ENCODE measurements around the gene EIF4G3.

The EIF4G3 gene

DNA sequence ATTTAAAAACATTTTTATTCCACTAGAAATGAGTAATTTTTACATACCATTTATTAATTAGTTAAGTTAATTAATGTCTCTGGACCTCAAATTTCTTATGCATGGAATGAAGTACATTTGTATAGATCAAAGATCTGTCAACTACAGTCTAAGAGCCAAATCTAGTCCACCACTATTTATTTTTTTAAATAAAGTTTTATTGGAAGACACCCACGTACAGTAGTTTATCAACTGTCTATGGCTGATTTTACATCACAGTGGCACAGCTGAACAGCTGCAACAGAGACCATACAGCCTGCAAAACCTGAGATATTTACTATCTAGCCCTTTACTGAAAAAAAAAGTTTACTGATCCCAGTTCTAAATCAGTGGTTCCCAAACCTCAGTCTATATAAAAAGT is 201.0 kb downstream of the EIF4G3 start:
- no peak overlapping the region for H3K27ac ChIP-seq (ENCODE audit: low read depth, low read length, severe bottlenecking)
- 100% methylated on average over 1 of the region's 1 CpG; no CpG with 5 or more reads in 1 of the 2 experiments for WGBS, 2 experiments (ENCODE audit: insufficient coverage in 2 of 2)
- no peaks in the 10 kb centered on the region for H3K9me3 ChIP-seq (ENCODE audit: control insufficient read depth, low read length)
- H3K4me3 ChIP-seq (ENCODE audit: extremely low read depth, insufficient read depth, low read length, poor library complexity, severe bottlenecking): no peak overlapping the region
- peaks cover 10% of the 10 kb centered on the region for H3K4me1 ChIP-seq (ENCODE audit: control insufficient read depth, insufficient read depth, low read length, poor library complexity, severe bottlenecking)
- H3K36me3 ChIP-seq (ENCODE audit: control insufficient read depth, insufficient read depth, low read length): peaks cover 25% of the 10 kb centered on the region

DNA sequence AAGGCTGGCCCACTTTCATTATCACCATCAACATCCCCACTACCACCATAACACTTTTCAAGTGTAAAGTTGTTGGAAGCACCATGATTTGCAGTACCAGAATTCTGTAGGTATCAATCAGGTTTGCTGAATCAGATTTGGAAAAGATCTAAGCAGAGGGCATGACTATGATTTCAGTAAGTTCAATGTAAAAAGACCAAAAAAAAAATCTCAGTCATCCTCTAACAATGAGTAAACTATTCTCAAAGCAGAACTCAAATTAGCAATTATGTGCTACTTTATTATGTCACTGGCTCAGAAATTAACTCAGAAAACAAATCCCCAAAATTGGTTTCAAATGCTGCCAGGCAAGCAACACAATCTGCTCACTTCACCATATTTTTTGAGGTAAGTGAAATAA is 201.7 kb downstream of the EIF4G3 start:
- Histone ChIP-seq H3K4me1 (ENCODE audit: control insufficient read depth, insufficient read depth, low read length, poor library complexity, severe bottlenecking) (peaks cover 10% of the 10 kb centered on the region), H3K36me3 (ENCODE audit: control insufficient read depth, insufficient read depth, low read length) (peaks cover 23% of the 10 kb centered on the region), H3K9me3 (ENCODE audit: control insufficient read depth, low read length) (no peaks in the 10 kb centered on the region), H3K27ac (ENCODE audit: low read depth, low read length, severe bottlenecking) (no peak overlapping the region), H3K4me3 (ENCODE audit: extremely low read depth, insufficient read depth, low read length, poor library complexity, severe bottlenecking) (no peak overlapping the region)

DNA sequence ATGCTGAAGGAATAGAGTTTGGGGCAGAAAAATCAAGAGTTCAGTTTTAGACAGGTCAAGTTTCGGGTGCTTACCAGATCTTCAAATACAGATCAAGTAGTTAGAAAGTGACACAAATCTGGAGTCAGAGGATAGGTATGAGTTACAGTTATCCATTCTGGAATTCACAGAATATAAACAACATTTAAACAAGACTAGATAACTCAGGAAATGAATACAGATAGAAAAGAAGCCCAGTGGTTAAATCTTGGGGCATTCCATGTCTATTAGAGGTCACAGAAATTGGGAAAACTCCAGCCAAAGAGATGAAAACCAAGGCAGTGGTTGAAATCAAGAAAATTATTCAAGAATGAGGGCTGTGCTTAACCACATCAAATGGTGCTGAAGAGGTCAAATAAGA is 202.6 kb downstream of the EIF4G3 start:
- 100% methylated on average over 1 of the region's 1 CpG; no CpG with 5 or more reads in 1 of the 2 experiments for WGBS, 2 experiments (ENCODE audit: insufficient coverage in 2 of 2)
- H3K4me1 ChIP-seq (ENCODE audit: control insufficient read depth, insufficient read depth, low read length, poor library complexity, severe bottlenecking): peaks cover 10% of the 10 kb centered on the region
- H3K27ac ChIP-seq (ENCODE audit: low read depth, low read length, severe bottlenecking): peak overlapping the region; percentile 30
- H3K36me3 ChIP-seq (ENCODE audit: control insufficient read depth, insufficient read depth, low read length): peaks cover 32% of the 10 kb centered on the region
- no peaks in the 10 kb centered on the region for H3K9me3 ChIP-seq (ENCODE audit: control insufficient read depth, low read length)
- H3K4me3 ChIP-seq (ENCODE audit: extremely low read depth, insufficient read depth, low read length, poor library complexity, severe bottlenecking): no peak overlapping the region

DNA sequence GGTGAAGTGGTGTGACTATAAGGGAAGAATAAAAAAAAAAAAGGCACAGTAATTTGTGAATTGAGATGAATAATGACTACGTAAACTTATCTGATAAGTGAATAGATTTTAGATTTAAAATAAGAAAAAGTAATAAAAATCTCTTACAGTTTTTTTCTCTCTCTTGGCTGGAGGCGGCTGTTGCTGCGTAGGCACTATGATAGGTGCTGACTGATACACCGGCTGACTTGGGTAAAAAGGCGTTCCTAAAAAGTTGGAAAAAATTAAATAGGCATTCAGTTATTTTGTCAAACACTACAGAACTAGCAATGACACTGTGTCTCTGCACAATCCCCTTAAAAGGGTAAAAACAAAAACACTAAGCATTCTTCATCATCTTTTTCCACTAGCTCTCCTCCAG is 203.8 kb downstream of the EIF4G3 start:
- Histone ChIP-seq H3K4me3 (ENCODE audit: extremely low read depth, insufficient read depth, low read length, poor library complexity, severe bottlenecking) (no peak overlapping the region), H3K27ac (ENCODE audit: low read depth, low read length, severe bottlenecking) (no peak overlapping the region), H3K4me1 (ENCODE audit: control insufficient read depth, insufficient read depth, low read length, poor library complexity, severe bottlenecking) (peaks cover 10% of the 10 kb centered on the region), H3K36me3 (ENCODE audit: control insufficient read depth, insufficient read depth, low read length) (peaks cover 42% of the 10 kb centered on the region), H3K9me3 (ENCODE audit: control insufficient read depth, low read length) (no peaks in the 10 kb centered on the region)
- WGBS, 2 experiments (ENCODE audit: insufficient coverage in 2 of 2): 100% methylated on average over 1 of the region's 5 CpGs; no CpG with 5 or more reads in 1 of the 2 experiments

DNA sequence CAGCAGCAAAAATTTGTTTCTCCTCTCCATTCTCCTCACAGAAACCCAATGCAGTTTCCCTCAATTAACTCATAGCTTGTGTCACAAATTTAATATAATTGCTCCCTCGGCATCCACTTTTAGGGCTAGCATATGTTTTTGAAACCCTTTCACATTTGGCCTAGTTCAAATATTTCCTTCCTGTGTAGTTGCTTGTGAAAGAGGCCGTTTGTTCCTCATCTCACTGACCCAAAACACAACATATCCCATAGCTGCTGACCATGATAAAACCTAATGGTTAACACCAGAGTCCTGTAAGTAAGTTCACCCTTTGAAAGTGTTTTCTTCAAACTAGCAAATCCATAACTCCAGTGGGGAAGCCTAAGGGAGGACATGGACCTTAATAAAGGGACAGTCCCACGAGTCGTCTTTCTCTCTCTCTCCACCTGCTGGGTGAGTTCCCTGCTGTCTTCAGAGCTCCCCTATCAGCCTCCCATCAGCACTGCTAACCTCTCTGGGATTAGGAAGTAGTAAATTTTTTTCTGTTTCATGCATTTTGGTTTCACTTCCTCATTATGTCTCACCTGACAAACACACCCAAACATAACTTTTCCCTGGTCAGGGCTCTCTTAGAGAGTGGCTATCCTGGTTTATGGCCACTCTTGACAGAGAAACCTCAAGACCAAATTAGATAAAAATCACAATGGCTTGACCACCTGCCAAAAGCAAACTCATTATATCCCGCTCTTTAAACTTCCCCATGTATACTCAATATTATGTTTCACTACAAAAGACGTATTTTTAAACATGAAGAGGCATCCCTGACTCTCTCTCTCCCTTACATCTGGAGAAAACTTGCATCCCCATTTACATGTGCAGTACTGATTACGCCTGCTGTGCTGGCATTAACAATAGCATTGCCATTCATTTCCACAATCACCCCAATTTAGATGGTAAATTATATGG is 211.9 kb downstream of the EIF4G3 start:
- no peaks in the 10 kb centered on the region for H3K4me1 ChIP-seq (ENCODE audit: control insufficient read depth, insufficient read depth, low read length, poor library complexity, severe bottlenecking)
- no peak overlapping the region for H3K27ac ChIP-seq (ENCODE audit: low read depth, low read length, severe bottlenecking)
- 91 to 92% methylated on average over 2 to 4 of the region's 7 CpGs for WGBS, 2 experiments (ENCODE audit: insufficient coverage in 2 of 2)
- no peak overlapping the region for H3K4me3 ChIP-seq (ENCODE audit: extremely low read depth, insufficient read depth, low read length, poor library complexity, severe bottlenecking)
- H3K9me3 ChIP-seq (ENCODE audit: control insufficient read depth, low read length): no peaks in the 10 kb centered on the region
- H3K36me3 ChIP-seq (ENCODE audit: control insufficient read depth, insufficient read depth, low read length): peaks cover 73% of the 10 kb centered on the region

DNA sequence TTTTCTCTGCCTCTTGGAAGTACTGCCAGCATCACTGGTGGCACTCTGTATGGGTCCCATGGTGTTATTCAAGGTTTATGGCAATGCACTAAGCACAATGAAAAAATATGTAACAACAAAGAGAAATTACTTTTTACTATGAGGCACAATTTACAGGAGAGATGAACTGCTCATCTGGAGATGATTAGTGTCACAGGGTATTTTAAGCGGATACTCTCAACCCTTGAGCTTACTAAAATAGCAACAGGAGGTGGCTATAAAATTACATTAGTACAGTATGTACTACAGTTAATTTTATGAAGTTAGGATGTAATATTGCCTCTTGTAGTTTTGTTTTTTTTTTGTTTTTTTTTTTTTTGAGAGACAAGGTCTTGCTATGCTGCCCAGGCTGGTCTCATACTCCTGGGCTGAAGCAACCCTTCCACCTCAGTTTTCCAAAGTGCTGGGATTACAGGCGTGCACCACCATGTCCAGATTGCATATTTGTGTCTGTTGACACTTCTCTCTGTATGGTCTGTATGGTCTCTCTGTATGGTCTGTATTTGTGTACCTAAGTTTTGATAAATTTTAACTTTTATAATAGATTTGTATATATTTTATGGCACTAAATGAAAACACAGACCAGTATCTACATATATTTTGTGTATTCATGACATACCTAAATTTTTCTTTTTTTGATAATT is 214.0 kb downstream of the EIF4G3 start:
- Histone ChIP-seq H3K36me3 (ENCODE audit: control insufficient read depth, insufficient read depth, low read length) (peaks cover 54% of the 10 kb centered on the region), H3K4me1 (ENCODE audit: control insufficient read depth, insufficient read depth, low read length, poor library complexity, severe bottlenecking) (no peaks in the 10 kb centered on the region), H3K4me3 (ENCODE audit: extremely low read depth, insufficient read depth, low read length, poor library complexity, severe bottlenecking) (no peak overlapping the region), H3K9me3 (ENCODE audit: control insufficient read depth, low read length) (no peaks in the 10 kb centered on the region), H3K27ac (ENCODE audit: low read depth, low read length, severe bottlenecking) (no peak overlapping the region)
- no CpG with 5 or more reads among the region's 2 CpGs for WGBS, 2 experiments (ENCODE audit: insufficient coverage in 2 of 2)

DNA sequence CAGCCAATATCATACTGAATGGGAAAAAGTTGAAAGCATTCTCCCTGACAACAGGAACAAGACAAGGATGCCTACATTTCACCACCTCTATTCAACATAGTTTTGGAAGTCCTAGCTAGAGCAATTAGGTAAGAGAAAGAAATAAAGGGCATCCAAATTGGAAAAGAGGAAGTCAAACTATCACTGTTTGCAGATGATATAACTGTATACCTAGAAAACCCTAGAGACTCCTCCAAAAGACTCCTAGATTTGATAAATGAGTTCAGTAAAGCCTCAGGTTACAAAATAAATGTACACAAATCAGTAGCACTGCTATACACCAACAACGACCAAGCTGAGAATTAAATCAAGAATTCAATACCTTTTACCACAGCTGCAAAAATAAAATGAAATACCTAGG is 218.3 kb downstream of the EIF4G3 start:
- no CpG with 5 or more reads among the region's 1 CpG for WGBS, 2 experiments (ENCODE audit: insufficient coverage in 2 of 2)
- H3K36me3 ChIP-seq (ENCODE audit: control insufficient read depth, insufficient read depth, low read length): peaks cover 26% of the 10 kb centered on the region
- no peaks in the 10 kb centered on the region for H3K9me3 ChIP-seq (ENCODE audit: control insufficient read depth, low read length)
- H3K4me3 ChIP-seq (ENCODE audit: extremely low read depth, insufficient read depth, low read length, poor library complexity, severe bottlenecking): no peak overlapping the region
- H3K27ac ChIP-seq (ENCODE audit: low read depth, low read length, severe bottlenecking): no peak overlapping the region
- H3K4me1 ChIP-seq (ENCODE audit: control insufficient read depth, insufficient read depth, low read length, poor library complexity, severe bottlenecking): no peaks in the 10 kb centered on the region

DNA sequence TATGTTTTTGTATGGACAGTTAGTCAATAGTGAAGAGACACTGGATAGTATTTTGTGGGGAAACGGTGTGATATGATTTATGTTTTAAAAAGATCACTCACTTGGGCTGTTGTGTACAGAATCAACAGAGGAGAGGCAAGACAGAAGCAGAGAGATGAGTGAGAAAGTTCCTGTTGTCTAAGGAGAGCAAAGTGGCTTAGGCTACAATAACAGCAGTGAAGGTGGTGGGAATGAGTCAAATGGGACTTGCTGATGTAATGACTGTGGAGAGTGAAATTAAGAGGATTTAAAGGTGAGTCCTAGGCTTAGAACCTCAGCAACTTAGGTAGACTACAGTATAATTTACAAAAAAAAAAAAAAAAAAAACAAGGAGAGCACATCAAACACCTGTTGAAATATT is 220.4 kb downstream of the EIF4G3 start:
- Histone ChIP-seq H3K27ac (ENCODE audit: low read depth, low read length, severe bottlenecking) (no peak overlapping the region), H3K4me3 (ENCODE audit: extremely low read depth, insufficient read depth, low read length, poor library complexity, severe bottlenecking) (no peak overlapping the region), H3K36me3 (ENCODE audit: control insufficient read depth, insufficient read depth, low read length) (peaks cover 14% of the 10 kb centered on the region), H3K9me3 (ENCODE audit: control insufficient read depth, low read length) (no peaks in the 10 kb centered on the region), H3K4me1 (ENCODE audit: control insufficient read depth, insufficient read depth, low read length, poor library complexity, severe bottlenecking) (no peaks in the 10 kb centered on the region)
- 90 to 100% methylated on average over 1 of the region's 1 CpG for WGBS, 2 experiments (ENCODE audit: insufficient coverage in 2 of 2)

DNA sequence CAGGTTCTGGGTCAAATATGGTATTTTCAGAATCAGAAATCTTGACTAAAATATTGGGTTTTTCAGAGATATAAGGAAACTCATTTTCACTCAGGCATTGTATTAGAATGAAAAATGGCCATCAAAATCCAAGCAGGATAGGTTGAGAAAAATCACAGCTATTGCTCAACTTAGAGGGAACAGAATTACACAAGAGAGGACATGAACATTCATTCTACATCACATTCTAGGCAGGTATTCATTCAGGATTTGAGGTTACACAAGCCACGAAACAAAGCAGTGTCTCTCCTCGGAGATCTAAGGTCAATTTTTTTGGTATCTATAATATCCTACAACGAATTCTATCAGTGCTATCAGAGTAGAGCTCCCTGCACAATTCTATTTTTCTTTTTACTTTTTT is 226.0 kb downstream of the EIF4G3 start:
- Histone ChIP-seq H3K36me3 (ENCODE audit: control insufficient read depth, insufficient read depth, low read length) (peaks cover 23% of the 10 kb centered on the region), H3K27ac (ENCODE audit: low read depth, low read length, severe bottlenecking) (no peak overlapping the region), H3K9me3 (ENCODE audit: control insufficient read depth, low read length) (no peaks in the 10 kb centered on the region), H3K4me1 (ENCODE audit: control insufficient read depth, insufficient read depth, low read length, poor library complexity, severe bottlenecking) (peaks cover 8% of the 10 kb centered on the region), H3K4me3 (ENCODE audit: extremely low read depth, insufficient read depth, low read length, poor library complexity, severe bottlenecking) (no peak overlapping the region)
- 100% methylated on average over 2 of the region's 3 CpGs; no CpG with 5 or more reads in 1 of the 2 experiments for WGBS, 2 experiments (ENCODE audit: insufficient coverage in 2 of 2)

DNA sequence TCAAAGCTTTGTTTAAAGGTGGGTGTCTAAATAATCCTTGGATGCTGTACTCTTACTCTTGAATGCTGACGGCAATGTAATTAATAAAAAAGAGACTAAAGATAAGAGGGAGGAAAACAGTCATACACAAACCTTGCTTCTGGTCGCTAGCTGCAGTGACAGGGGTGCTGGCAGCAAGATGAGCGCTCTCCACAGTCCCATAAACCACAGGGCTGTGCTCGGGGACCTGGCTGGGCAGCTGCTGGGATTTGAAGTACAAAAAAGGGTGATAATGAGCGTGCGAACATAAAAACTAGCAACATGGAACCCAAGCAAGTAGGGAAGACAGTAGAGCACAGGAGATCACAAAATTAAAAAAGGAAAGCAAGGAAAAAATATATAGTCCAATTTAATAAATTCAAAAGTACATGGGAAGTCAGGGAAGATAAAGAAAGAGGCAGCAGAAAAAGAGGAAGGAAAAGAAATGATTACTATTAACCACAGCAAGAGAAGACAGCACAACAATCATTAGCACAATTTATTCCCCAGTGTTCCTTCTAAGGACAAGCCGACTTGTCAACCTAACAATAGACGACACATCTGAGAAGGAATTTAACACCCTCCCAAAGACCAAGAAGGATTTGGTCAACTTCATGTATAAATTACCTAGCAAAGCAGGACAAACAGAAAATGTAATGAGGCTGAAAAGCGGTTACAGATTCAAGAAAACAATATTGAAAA is 226.7 kb downstream of the EIF4G3 start:
- H3K36me3 ChIP-seq (ENCODE audit: control insufficient read depth, insufficient read depth, low read length): peaks cover 21% of the 10 kb centered on the region
- no peak overlapping the region for H3K4me3 ChIP-seq (ENCODE audit: extremely low read depth, insufficient read depth, low read length, poor library complexity, severe bottlenecking)
- no peak overlapping the region for H3K27ac ChIP-seq (ENCODE audit: low read depth, low read length, severe bottlenecking)
- WGBS, 2 experiments (ENCODE audit: insufficient coverage in 2 of 2): 79% methylated on average over 5 of the region's 9 CpGs; no CpG with 5 or more reads in 1 of the 2 experiments
- peaks cover 8% of the 10 kb centered on the region for H3K4me1 ChIP-seq (ENCODE audit: control insufficient read depth, insufficient read depth, low read length, poor library complexity, severe bottlenecking)
- no peaks in the 10 kb centered on the region for H3K9me3 ChIP-seq (ENCODE audit: control insufficient read depth, low read length)

Data from mesodermal cell (in vitro differentiated cells).